ENCODE results near the gene PJA2. TPM values are rescaled to one million over a fixed set of nuclear protein-coding genes. Genes with fewer than 3 reads are reported as not detected.
"Not testable (repeated sequence)": the region's sequence is repeated elsewhere in the genome, so short reads cannot be mapped to it uniquely, and the experiment has no call there.

The PJA2 gene
- total and polyA plus RNA-seq, 9 of the 15 experiments (the other 6 are each of a cell fraction or from before 2014, with no cell fraction given), result 25.1 to 82.1 (median 50.1) TPM

DNA sequence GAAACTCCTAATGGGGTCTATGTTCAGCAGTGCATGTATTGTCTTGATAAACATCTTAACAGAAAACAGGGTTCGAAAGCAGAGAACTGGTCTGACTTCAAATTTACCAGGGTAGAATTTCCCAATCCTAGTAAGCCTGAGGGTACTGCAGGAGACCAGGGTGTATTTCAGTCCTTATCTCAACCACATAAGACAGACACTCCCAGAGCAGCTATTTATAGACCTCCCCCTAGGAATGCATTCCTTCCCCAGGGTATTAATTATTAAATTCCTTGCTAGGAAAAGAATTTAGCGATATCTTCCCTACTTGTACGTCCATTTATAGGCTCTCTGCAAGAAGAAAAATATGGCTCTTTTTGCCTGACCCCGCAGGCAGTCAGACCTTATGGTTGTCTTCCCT is 123.1 kb downstream of the PJA2 start:
- H4K20me1 ChIP-seq (replicated peaks; ENCODE audit: control insufficient read depth, insufficient read depth, low read length); in situ Hi-C loops (cut with MboI); H3K27me3 ChIP-seq (ENCODE audit: control insufficient read depth in 2 of 2, insufficient read depth in 2 of 2, low read length in 2 of 2); H3K4me2 ChIP-seq (ENCODE audit: insufficient read depth, low read length); H3K9me1 ChIP-seq (ENCODE audit: control insufficient read depth, insufficient read depth, low read length); H3K27ac ChIP-seq (ENCODE audit: extremely low read depth, low read depth, low read length); H3K36me3 ChIP-seq (ENCODE audit: control insufficient read depth, insufficient read depth, low read length); DNase-seq (ENCODE audit: extremely low read depth in 1 of 4, low spot score in 3 of 4); H3K4me3 ChIP-seq; H3K4me1 ChIP-seq (replicated peaks in 1 of 2; ENCODE audit: control insufficient read depth in 2 of 2, insufficient read depth in 2 of 2, low read length in 2 of 2); H2AFZ ChIP-seq (ENCODE audit: low read depth, low read length); ATAC-seq; BruUV-seq (replicated peaks); CTCF ChIA-PET (ENCODE audit: low intra/inter-chr PET ratio); H3K9ac ChIP-seq (ENCODE audit: insufficient read depth in 1 of 2, low read depth in 2 of 2, low read length in 2 of 2); H3K79me2 ChIP-seq (ENCODE audit: control insufficient read depth, insufficient read depth, low read length); POLR2A ChIA-PET; H3K9me3 ChIP-seq (replicated peaks; ENCODE audit: control insufficient read depth, insufficient read depth, low read depth, low read length); intact Hi-C loops (cut with micrococcal nuclease); FAIRE-seq: not testable (repeated sequence)
- WGBS (ENCODE audit: insufficient coverage, low coverage, missing lambda C conversion rate), result 5% methylated on average over 3 of the region's 4 CpGs
- TF ChIP-seq ZNF445 (CRISPR knock-in tag; IDR thresholded peaks at IDR 0.05; ENCODE audit: low read depth) (peak; percentile 91; the same call in 1 of the 2 replicates), CBX5 (IDR thresholded peaks at IDR 0.05; ENCODE audit: borderline replicate concordance, low read depth) (0 out of 2 replicates have a peak, but pooled peaks have one; percentile 40)
- TF ChIP-seq, protein P1, sequence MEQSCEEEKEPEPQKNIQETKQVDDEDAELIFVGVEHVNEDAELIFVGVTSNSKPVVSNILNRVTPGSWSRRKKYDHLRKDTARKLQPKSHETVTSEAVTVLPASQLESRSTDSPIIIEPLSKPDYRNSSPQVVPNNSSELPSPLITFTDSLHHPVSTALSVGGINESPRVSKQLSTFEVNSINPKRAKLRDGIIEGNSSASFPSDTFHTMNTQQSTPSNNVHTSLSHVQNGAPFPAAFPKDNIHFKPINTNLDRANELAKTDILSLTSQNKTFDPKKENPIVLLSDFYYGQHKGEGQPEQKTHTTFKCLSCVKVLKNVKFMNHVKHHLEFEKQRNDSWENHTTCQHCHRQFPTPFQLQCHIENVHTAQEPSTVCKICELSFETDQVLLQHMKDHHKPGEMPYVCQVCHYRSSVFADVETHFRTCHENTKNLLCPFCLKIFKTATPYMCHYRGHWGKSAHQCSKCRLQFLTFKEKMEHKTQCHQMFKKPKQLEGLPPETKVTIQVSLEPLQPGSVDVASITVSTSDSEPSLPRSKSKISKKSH (CRISPR knock-in tag; IDR thresholded peaks at IDR 0.05), result 0 out of 2 replicates have a peak, but pooled peaks have one; percentile 59
